ENCODE measurements around the gene SH3BP4.

SH3BP4 gene

DNA sequence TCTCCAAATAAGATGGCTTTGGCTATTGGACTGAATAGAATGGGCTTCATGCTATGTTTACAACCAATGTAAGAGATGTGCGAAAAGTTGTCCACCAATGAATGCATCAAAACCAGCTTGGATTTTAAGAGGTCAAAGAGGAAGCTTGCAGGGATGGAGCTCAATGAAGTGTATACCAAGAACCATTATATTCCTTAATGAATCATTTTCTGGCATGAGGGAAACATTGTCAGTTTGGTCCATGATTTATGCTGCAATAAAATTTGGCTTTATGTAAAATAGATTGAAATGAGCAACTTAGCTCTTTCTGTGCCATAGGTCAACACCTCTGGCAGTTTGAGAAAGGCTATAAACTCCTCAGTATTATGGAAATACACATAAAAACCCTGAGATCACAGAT lies 107.3 kb downstream of the SH3BP4 start:
- TF ChIP-seq CTCF (IDR thresholded peaks at IDR 0.05; ENCODE audit: low read depth, low read length) (no peak), EZH2phosphoT487 (IDR thresholded peaks at IDR 0.05; ENCODE audit: low read depth) (no peak)
- Histone ChIP-seq H3K27me3 (ENCODE audit: low read depth, low read length) (no peaks in the 10 kb centered on the region), H2AFZ (ENCODE audit: low read depth, low read length) (no peak overlapping the region), H3K4me3 (ENCODE audit: low read length) (no peak overlapping the region), H3K9me3 (ENCODE audit: insufficient read depth, low read length) (no peaks in the 10 kb centered on the region), H3K79me2 (ENCODE audit: low read length) (no peaks in the 10 kb centered on the region), H3K27ac (ENCODE audit: low read length) (no peak overlapping the region), H4K20me1 (ENCODE audit: insufficient read depth, low read length) (no peaks in the 10 kb centered on the region), H3K4me1 (ENCODE audit: low read length) (no peaks in the 10 kb centered on the region), H3K36me3 (replicated peaks; ENCODE audit: low read depth, low read length) (no peaks in the 10 kb centered on the region), H3K9ac (ENCODE audit: low read length) (no peak overlapping the region), H3K4me2 (ENCODE audit: low read length) (no peak overlapping the region)

- Histone ChIP-seq H3K9ac (ENCODE audit: low read length) (no peak overlapping the region), H3K4me1 (ENCODE audit: low read length) (no peaks in the 10 kb centered on the region), H3K27ac (ENCODE audit: low read length) (no peak overlapping the region), H3K27me3 (ENCODE audit: low read depth, low read length) (no peaks in the 10 kb centered on the region), H3K9me3 (ENCODE audit: insufficient read depth, low read length) (no peaks in the 10 kb centered on the region), H3K4me3 (ENCODE audit: low read length) (no peak overlapping the region), H2AFZ (ENCODE audit: low read depth, low read length) (no peak overlapping the region), H3K79me2 (ENCODE audit: low read length) (no peaks in the 10 kb centered on the region), H3K36me3 (replicated peaks; ENCODE audit: low read depth, low read length) (no peaks in the 10 kb centered on the region), H4K20me1 (ENCODE audit: insufficient read depth, low read length) (no peaks in the 10 kb centered on the region), H3K4me2 (ENCODE audit: low read length) (no peak overlapping the region)
- TF ChIP-seq CTCF (IDR thresholded peaks at IDR 0.05; ENCODE audit: low read depth, low read length), result no peak
- no peak for TF ChIP-seq EZH2phosphoT487 (IDR thresholded peaks at IDR 0.05; ENCODE audit: low read depth)
These were observed 109.8 kb downstream of the SH3BP4 start for GRCh38 chr2:235061656-235062055.

- no peaks in the 10 kb centered on the region for H3K27me3 ChIP-seq (ENCODE audit: low read depth, low read length)
- no peaks in the 10 kb centered on the region for H3K79me2 ChIP-seq (ENCODE audit: low read length)
- no peaks in the 10 kb centered on the region for H3K4me1 ChIP-seq (ENCODE audit: low read length)
- H3K9me3 ChIP-seq (ENCODE audit: insufficient read depth, low read length), result no peaks in the 10 kb centered on the region
- no peak overlapping the region for H3K4me3 ChIP-seq (ENCODE audit: low read length)
- no peak overlapping the region for H3K9ac ChIP-seq (ENCODE audit: low read length)
- H4K20me1 ChIP-seq (ENCODE audit: insufficient read depth, low read length), result no peaks in the 10 kb centered on the region
- no peaks in the 10 kb centered on the region for H3K36me3 ChIP-seq (replicated peaks; ENCODE audit: low read depth, low read length)
- H2AFZ ChIP-seq (ENCODE audit: low read depth, low read length), result no peak overlapping the region
- TF ChIP-seq CTCF (IDR thresholded peaks at IDR 0.05; ENCODE audit: low read depth, low read length), result no peak
- no peak overlapping the region for H3K4me2 ChIP-seq (ENCODE audit: low read length)
- H3K27ac ChIP-seq (ENCODE audit: low read length), result no peak overlapping the region
These were observed 111.7 kb downstream of the SH3BP4 start for GRCh38 chr2:235063471-235063961.

DNA sequence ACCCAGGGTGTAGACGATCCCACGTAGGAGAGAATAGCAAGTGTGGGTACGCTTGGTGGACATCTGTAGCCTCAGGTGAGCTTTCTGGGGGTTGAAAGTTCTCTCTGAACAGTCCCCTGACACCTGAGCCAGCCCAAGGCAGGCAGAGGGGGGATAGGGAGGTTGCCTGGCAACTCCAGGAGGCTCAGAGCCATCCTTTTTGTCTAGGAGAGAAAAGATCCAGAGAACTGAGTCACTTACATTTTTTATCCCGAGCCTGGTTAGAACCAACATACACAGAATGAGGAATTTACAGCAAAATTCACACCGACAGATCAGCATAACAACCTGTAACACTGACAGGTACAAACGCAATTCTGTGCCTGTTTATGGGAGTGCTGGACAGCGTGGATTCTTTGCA lies 113.2 kb downstream of the SH3BP4 start:
- no peaks in the 10 kb centered on the region for H3K4me1 ChIP-seq (ENCODE audit: low read length)
- H3K9ac ChIP-seq (ENCODE audit: low read length), result no peak overlapping the region
- no peaks in the 10 kb centered on the region for H3K79me2 ChIP-seq (ENCODE audit: low read length)
- H3K4me3 ChIP-seq (ENCODE audit: low read length), result no peak overlapping the region
- no peak for TF ChIP-seq EZH2phosphoT487 (IDR thresholded peaks at IDR 0.05; ENCODE audit: low read depth)
- TF ChIP-seq CTCF (IDR thresholded peaks at IDR 0.05; ENCODE audit: low read depth, low read length), result no peak
- no peaks in the 10 kb centered on the region for H3K36me3 ChIP-seq (replicated peaks; ENCODE audit: low read depth, low read length)
- no peaks in the 10 kb centered on the region for H3K27me3 ChIP-seq (ENCODE audit: low read depth, low read length)
- no peaks in the 10 kb centered on the region for H4K20me1 ChIP-seq (ENCODE audit: insufficient read depth, low read length)
- H2AFZ ChIP-seq (ENCODE audit: low read depth, low read length), result no peak overlapping the region
- H3K27ac ChIP-seq (ENCODE audit: low read length), result no peak overlapping the region
- no peak overlapping the region for H3K4me2 ChIP-seq (ENCODE audit: low read length)
- no peaks in the 10 kb centered on the region for H3K9me3 ChIP-seq (ENCODE audit: insufficient read depth, low read length)
